ENCODE results near the gene KLK11.

The KLK11 gene

DNA sequence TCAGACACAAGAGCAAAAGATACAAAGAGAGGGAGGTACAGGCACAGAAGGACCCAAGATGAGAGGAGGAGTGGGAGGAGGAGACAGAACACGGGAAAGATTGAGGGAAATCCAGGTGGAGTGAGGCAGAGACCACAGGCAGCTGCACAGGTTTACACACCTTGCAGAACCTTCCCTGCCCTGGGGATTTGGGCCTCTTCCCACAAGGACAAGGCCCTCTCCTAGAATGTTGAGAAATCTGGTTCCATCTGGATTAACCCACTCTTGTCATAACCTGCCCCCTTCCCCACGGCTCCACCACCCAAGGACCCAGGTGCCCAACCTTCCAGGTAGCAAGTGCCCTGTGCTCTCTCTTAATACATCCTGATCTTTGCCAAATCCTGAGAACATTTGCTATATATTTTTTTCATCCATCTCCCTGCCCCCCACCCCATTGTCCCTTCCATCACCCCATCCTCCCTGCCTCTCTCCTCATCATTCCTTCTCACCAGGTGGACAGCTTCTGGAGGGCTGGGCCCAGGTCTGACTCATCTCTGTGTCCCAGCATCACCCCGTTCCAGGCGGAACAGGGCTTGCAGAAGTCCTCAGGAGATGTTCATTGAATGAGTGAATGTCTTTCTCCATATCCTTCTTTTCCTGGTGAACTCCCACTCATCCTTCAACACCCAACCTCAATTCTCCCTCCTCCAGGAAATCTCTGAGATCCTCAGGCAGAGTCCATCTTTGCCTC lies 16.2 kb downstream of the KLK11 start:
- Histone ChIP-seq H3K27me3 (peaks cover 0 to 33% of the 10 kb centered on the region in 2 donors), H3K9me3 (no peaks in the 10 kb centered on the region), H3K36me3 (no peaks in the 10 kb centered on the region), H3K4me3 (no peak overlapping the region), H3K27ac (no peak overlapping the region), H3K4me1 (no peaks in the 10 kb centered on the region)
- TF ChIP-seq, protein P1, sequence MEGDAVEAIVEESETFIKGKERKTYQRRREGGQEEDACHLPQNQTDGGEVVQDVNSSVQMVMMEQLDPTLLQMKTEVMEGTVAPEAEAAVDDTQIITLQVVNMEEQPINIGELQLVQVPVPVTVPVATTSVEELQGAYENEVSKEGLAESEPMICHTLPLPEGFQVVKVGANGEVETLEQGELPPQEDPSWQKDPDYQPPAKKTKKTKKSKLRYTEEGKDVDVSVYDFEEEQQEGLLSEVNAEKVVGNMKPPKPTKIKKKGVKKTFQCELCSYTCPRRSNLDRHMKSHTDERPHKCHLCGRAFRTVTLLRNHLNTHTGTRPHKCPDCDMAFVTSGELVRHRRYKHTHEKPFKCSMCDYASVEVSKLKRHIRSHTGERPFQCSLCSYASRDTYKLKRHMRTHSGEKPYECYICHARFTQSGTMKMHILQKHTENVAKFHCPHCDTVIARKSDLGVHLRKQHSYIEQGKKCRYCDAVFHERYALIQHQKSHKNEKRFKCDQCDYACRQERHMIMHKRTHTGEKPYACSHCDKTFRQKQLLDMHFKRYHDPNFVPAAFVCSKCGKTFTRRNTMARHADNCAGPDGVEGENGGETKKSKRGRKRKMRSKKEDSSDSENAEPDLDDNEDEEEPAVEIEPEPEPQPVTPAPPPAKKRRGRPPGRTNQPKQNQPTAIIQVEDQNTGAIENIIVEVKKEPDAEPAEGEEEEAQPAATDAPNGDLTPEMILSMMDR (IDR thresholded peaks at IDR 0.05): no peak
- intact Hi-C loops (cut with DNase I; ENCODE audit: low total_unique reads): no loop called here
- DNase-seq: no peak

DNA sequence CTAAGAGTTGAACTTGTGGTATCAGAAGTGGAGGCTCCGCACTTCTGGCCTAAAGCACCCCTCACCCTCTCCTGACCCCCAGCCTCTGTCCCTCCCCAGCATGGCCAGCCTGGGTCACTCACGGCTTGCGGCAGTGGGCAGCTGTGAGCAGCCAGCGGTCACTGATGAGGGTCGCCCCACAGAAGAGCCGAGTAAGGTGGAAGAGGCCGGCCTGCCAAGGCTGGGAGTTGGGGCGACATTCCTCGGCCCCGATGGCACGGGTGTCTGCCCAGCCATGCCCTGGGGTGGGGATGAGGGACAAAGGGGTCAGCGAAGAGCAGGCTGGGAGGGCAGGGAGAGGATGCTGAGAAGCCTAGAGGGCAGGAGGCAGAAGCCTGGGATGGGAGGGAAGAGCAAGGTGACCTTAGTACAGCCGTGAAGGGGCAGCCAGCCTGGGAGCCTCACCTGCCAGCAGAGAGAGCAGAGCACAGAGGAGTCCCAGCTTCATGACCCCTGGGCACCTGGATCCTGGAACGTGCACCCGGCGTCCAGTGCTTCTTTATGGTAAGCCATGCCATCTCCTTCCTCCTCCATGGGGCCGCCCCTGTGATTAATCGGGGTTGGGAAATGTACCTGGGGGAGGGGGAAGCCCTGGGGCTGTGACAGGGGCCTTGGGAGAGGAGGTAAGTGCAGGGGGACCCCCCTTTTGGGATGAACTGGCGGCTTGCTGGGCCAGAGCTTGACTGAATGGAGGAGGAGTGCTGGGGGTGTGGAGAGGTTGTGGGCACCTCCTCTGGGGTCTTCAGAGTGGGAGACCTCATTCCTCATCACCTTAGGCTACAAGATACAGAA lies 17.1 kb downstream of the KLK11 start:
- intact Hi-C loops (cut with DNase I; ENCODE audit: low total_unique reads): no loop called here
- Histone ChIP-seq H3K27me3 (peaks cover 0 to 23% of the 10 kb centered on the region in 2 donors), H3K27ac (no peak overlapping the region), H3K4me3 (no peak overlapping the region), H3K9me3 (no peaks in the 10 kb centered on the region), H3K36me3 (no peaks in the 10 kb centered on the region), H3K4me1 (no peaks in the 10 kb centered on the region)
- TF ChIP-seq, protein P1 (IDR thresholded peaks at IDR 0.05): no peak
- DNase-seq: no peak

DNA sequence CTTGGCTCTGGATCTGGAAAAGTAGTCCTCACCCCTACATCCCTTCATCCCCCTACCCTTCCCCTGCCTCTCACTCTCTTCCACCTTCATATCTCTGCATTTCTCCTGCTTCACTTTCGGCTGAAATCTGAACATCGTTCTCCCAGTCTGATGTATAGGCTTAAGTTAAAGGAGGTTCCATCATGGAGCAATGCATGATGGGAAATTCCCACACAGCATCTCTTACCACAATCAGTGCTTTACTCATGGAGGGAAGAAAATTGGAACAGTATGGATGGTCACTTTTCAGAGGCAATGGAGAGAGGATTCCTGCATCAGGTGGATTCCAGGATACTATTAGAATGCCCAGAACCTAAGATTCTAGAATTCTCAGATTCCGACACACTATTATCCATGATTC lies 18.9 kb downstream of the KLK11 start:
- no peaks in the 10 kb centered on the region for H3K36me3 ChIP-seq
- DNase-seq: no peak
- TF ChIP-seq, protein P1 (IDR thresholded peaks at IDR 0.05): no peak
- no peak overlapping the region for H3K27ac ChIP-seq
- H3K27me3 ChIP-seq: peaks cover 0 to 33% of the 10 kb centered on the region in 2 donors
- intact Hi-C loops (cut with DNase I; ENCODE audit: low total_unique reads): no loop called here
- H3K9me3 ChIP-seq: no peaks in the 10 kb centered on the region
- H3K4me1 ChIP-seq: peaks cover 0 to 2% (median 0%) of the 10 kb centered on the region in 4 donors
- no peak overlapping the region for H3K4me3 ChIP-seq

DNA sequence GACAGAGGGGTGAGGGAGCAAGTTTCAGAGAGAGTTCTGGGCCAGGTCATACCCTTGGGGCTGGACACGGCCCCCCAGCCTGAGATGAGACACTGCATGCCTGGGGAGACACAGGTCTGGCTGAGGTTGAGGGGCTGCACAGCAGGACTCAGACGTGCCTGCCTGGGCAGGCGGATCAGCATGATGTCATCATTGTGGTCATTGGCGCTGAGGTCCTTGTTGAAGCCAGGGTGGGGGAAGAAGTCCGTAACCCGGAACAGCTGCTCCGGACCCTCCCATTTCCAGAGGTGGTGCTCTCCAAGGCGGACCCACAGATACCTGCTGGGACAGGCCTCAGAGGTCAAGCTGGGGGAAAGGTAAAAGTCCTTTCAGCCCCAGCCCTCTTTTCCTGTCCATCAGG lies 20.0 kb downstream of the KLK11 start:
- no peaks in the 10 kb centered on the region for H3K9me3 ChIP-seq
- no peak overlapping the region for H3K4me3 ChIP-seq
- no peak overlapping the region for H3K27ac ChIP-seq
- peaks cover 0 to 11% (median 0%) of the 10 kb centered on the region in 4 donors for H3K4me1 ChIP-seq
- TF ChIP-seq, protein P1 (IDR thresholded peaks at IDR 0.05): no peak
- intact Hi-C loops (cut with DNase I; ENCODE audit: low total_unique reads): no loop called here
- peaks cover 0 to 43% of the 10 kb centered on the region in 2 donors for H3K27me3 ChIP-seq
- H3K36me3 ChIP-seq: no peaks in the 10 kb centered on the region
- no peak for DNase-seq

DNA sequence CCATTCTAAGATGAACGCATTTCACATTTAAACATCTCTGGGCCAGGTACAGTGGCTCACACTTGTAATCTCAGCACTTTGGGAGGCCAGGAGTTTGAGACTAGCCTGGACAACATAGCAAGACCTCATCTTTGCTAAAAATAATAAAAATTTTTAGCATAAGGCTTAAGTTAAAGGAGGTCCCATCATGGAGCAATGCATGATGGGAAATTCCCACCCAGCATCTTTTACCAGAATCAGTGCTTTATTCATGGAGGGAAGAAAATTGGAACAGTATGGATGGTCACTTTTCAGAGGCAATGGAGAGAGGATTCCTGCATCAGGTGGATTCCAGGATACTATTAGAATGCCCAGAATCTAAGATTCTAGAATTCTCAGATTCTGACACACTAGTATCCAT lies 21.2 kb downstream of the KLK11 start:
- DNase-seq: no peak
- Histone ChIP-seq H3K9me3 (no peaks in the 10 kb centered on the region), H3K4me3 (no peak overlapping the region), H3K36me3 (no peaks in the 10 kb centered on the region), H3K27ac (no peak overlapping the region), H3K27me3 (peaks cover 0 to 48% of the 10 kb centered on the region in 2 donors), H3K4me1 (peaks cover 0 to 11% (median 0%) of the 10 kb centered on the region in 4 donors)
- TF ChIP-seq, protein P1 (IDR thresholded peaks at IDR 0.05): no peak
- intact Hi-C loops (cut with DNase I; ENCODE audit: low total_unique reads): no loop called here

All from tibial artery (tissue), 4 donors.